HEK293T (cell line): ENCODE data around the gene SNRNP70.

Experiments
- FOXK2 ChIP-seq: fragments of 450-650 bp; IDR thresholded peaks from 2 replicates; pipeline ENCODE4 v1.6.1; 2016; ENCODE audit warnings: mild to moderate bottlenecking
- FOXM1 ChIP-seq: fragments of 450-650 bp; IDR thresholded peaks from 2 replicates; pipeline ENCODE4 v1.6.1; 2017; ENCODE audit warnings: mild to moderate bottlenecking, borderline replicate concordance
- HDGF ChIP-seq: fragments of 450-650 bp; IDR thresholded peaks from 2 replicates; pipeline ENCODE4 v1.6.1; 2017; ENCODE audit warnings: antibody characterized with exemption, borderline replicate concordance

- TF ChIP-seq FOXK2 (no peak), HDGF (no peak), FOXM1 (no peak)
Observed at GRCh38 chr19:49059053-49059452, 26.2 kb upstream of the SNRNP70 start.
